Hematopoietic multipotent progenitor cell treated with erythropoietin and hydrocortisone succinate and interleukin-3 and kit ligand, for 4 days (in vitro differentiated cells): ENCODE data around the gene MYL10.
"Not testable (repeated sequence)": the region's sequence is repeated elsewhere in the genome, so short reads cannot be mapped to it uniquely, and the experiment has no call there.

Source experiments
- DNase-seq: peaks from one replicate; pipeline ENCODE4 v3.0.0-alpha.2; 2015

Gene MYL10

DNA sequence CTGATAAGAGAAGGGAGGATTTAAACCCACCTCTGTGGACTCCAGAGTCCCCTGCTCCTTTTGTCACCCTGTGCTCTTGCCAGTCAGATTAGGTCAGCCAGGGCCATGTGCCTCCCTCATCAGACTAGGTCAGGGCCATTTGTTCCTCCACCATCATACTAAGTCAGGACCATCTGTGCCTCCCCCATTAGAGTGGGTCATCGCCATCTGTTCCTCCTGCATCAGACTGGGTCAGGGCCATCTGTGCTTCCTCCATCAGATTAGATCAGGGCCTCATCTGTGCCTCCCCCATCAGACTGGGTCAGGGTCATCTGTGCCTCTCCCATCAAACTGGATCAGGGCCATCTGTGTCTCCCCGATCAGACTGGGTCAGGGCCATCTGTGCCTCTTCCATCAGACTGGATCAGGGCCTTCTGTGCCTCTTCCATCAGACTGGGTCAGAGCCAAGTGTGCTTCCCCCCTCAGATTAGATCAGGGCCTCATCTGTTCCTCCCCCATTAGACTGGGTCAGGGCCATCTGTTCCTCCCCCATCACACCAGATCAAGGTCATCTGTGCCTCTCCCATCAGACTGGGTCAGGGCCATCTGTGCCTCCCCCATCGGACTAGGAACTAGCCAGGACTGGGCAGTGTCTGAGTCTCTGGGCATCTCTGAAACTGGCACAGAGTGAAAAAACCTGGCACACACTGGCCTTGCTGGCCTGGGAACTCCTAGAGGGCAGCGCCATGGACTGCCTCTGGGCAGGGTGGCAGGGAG, 11.5 kb downstream of the MYL10 start:
- DNase-seq = no peak

- DNase-seq = no peak
Measured at GRCh38 chr7:101615446-101615845, 13.7 kb downstream of the MYL10 start.

GRCh38 chr7:101614939-101615302, 14.2 kb downstream of the MYL10 start:
- no peak for DNase-seq

DNA sequence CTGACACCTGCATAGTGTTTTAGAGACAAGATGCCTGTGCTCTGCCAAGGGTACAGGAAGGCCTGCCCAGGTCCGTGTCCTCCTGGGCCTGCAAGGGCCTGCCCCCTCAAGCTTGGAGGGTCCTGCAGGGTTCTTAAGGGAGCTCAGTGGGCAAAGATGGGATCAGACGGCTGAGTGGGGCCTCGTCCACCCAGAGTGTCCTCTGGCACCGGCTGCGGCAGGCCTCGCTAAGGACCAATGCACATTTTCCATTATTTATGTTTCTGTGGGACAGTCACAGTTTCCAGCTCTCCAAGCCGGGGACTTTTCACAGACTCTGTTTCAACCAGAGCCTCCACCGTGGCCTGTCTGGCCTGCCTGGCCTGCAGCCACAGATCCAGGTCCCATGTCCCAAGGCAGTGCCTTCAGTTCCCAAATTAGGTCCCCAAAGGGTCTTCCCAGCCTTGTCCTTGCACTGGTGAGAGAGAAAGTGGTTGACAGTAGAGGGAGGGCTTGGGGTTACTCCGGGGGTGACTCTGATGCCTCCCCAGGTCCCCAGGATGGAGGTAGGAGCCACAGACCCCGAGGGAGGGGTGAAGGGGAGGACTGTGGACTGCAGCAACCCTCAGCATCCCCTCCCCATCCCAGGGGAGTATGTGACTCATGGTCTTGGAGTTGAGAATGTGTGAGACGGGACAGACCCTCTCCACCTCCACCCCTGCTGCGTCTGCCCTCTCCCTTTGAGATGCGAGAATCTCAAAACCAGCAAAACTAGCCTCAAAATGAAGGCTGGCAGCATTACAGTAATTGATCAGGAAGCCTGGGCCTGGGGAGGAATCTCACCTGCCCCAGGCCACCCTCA, 14.8 kb downstream of the MYL10 start:
- DNase-seq = no peak

DNA sequence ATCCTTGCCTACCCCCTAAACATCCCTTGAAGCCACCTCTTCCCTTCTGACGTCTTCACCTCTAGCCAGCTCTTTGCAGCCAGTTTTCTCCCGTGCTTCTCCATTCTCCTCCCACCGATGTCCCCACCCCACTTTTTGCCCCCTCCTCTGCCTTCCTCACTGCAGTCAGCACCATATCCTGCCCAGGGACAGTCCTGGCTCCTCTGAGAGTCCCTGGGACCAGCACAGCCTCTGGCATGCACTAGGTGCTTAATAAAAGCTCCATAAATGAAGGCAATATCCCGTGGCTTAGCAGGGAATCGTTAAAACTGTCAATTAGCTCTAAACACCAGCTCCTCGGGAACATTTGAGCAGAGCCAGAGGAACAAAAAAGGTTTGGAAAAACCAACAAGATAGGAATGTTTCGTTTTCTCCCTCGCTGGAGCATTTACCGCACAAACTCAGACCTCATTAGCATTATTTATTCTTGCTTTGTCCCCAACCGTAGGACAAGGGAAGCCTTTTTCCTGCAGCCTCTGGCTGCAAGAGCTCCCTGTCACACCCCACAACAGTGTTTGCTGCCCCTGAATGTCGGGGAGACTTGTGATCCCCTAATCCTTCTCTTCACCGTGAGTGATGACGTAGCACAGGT, 16.1 kb downstream of the MYL10 start:
- DNase-seq = no peak

DNA sequence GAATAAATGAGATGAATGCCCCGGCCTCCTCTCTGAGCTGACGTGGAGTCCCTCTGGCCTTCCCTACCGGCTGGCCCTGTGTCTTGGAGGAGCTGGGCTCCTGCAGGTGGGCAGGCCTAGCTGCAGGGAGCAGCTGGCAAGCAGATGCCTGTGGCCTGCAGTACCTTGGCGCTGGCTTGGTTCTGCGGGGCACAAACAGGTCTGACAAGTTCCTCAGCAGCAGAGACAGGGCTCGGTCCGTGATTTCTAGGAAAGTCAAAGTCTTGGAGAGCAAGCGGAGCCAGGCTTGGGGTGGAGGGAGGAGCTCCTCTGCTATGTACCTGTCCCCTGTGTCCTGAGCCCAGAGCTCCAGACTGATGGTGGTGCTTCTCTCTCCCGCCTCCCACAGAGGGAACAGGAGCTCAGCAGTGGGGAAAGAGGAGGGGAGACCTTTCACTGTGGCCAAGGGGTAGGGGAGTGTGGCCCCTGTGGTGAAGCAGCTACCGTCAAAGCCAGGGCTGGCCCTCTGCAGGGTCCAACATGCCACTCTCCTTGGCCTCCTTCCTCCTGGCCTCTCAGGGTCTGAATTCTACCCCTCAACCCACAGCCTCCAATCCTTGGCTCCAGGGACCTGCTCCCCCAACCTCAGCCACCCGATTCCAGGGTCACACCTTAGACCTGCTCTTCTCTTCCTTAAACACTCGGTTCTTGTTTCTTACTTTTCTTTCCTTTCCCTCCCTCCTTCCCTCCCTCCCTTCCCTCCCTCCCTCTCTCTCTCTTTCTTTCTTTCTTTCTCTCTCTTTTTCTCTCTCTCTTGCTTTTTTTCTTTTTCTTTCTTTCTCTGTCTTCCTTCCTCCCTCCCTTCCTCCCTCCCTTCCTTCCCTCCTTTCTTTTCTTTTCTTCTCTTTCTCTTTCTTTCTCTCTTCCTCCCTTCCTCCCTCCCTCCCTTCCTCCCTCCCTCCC, 20.1 kb downstream of the MYL10 start:
- no peak for DNase-seq

GRCh38 chr7:101606498-101606923, 22.6 kb downstream of the MYL10 start:
- DNase-seq = no peak

DNA sequence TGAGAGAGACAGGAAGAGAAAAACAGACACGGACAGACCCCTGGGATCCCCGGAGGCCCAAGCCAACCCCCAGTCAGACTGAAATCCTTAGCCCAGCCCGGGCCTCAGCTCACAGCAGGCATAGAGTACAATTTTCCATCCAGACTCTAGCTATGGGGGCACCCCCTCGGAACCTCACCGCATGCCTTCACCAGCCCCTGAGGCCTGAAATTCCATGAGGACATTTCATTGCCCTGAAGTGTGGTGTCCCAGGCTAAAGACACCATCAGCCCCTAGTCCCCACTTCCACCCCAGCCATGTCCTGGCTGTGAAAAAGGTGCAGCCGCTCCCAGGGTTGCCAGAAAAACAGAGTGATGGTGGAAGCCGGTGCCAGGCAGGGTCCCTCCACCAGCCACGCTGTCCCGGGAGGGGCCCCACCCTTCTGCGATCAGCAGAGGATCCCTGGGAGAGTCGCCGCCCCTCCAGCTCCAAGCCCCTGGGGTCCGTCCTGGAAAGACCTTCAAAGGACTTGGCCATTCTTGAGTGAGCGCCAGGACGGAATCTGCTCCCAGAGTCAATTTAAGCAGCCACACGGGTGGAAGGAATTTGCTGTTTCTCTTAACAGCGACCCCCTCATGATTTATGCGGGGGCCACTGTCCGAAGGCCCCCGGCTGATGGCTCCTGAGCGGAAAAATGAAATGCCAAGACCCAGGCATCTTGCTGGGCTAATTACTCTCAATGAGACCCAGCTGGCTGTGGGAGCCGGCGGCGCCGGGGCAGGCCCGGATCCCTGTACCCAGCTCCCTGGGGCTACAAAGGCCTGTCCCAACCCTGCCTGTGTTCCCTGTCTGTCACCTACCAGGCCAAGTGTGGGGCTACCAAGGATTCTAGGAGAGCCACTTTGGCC, 23.2 kb downstream of the MYL10 start:
- no peak for DNase-seq

DNA sequence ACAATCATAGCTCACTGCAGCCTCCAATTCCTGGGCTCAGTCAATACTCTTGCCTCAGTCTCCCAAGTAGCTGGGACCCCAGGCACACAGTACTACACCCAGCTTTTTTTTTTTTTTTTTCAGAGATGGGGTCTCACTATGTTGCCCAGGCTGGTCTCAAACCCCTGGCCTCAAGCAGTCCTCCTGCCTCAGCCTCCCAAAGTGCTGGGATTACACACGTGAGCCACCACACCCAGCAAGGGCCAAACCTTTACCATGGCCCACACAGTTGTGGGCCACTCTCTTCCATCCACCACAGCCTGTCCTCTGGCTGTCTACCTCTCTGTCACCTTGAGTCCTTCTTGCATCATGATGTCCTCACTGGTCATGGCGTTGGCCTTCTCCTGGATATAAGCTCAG, 24.2 kb downstream of the MYL10 start:
- not testable (repeated sequence) for DNase-seq

GRCh38 chr7:101604331-101604933, 24.7 kb downstream of the MYL10 start:
- DNase-seq = no peak

GRCh38 chr7:101602484-101603241, 26.4 kb downstream of the MYL10 start:
- DNase-seq = peak; percentile 86

GRCh38 chr7:101602082-101602481, 27.0 kb downstream of the MYL10 start:
- DNase-seq = no peak

GRCh38 chr7:101599787-101600186, 29.3 kb downstream of the MYL10 start:
- no peak for DNase-seq

GRCh38 chr7:101598986-101599771, 29.9 kb downstream of the MYL10 start:
- no peak for DNase-seq

GRCh38 chr7:101598422-101598985, 30.6 kb downstream of the MYL10 start:
- DNase-seq = no peak

- no peak for DNase-seq
Measured at GRCh38 chr7:101597941-101598340, 31.2 kb downstream of the MYL10 start.

GRCh38 chr7:101596898-101597297, 32.2 kb downstream of the MYL10 start:
- no peak for DNase-seq

- no peak for DNase-seq
Measured at GRCh38 chr7:101595766-101596537, 33.1 kb downstream of the MYL10 start.
